H1 (cell line): ENCODE results near the gene UVRAG. TPM values are rescaled to one million over a fixed set of nuclear protein-coding genes. Genes with fewer than 3 reads are reported as not detected.

Source experiments
- CTCF ChIA-PET: fragments of 300-600 bp; sonication (Branson Sonifier 250); formaldehyde crosslinking; loops from one replicate; lab custom pipeline; 2021; ENCODE audit not compliant: partially characterized antibody; lab: Charles Lee
- POLR2A ChIA-PET: fragments of 300-600 bp; sonication (Branson Sonifier 250); formaldehyde crosslinking; loops from one replicate; lab custom pipeline; 2021; ENCODE audit warnings: inconsistent platforms; ENCODE audit not compliant: partially characterized antibody; lab: Charles Lee
- DNase-seq, 2 experiments: peaks; one replicate each; pipeline versions ENCODE4 v3.0.0 to v3.0.0-alpha.2; 2010 to 2022; ENCODE audit warnings: low spot score in 2 of 2, low read depth in 1 of 2, mixed read lengths in 1 of 2
- FAIRE-seq: peaks from 2 replicates; lab custom pipeline; 2011; peaks lifted over from hg19 to GRCh38; lab: Jason Lieb, UNC
- H2AFZ ChIP-seq: 2 replicates; pipeline ENCODE4 v1.8.1; 2012; ENCODE audit warnings: low read length, inconsistent platforms
- H2AK5ac ChIP-seq: 2 replicates; pipeline ENCODE4 v1.6.1; 2013; ENCODE audit warnings: low read depth, low read length
- H2BK120ac ChIP-seq: replicated peaks from 2 replicates; pipeline ENCODE3; 2013; ENCODE audit warnings: low read depth, low read length, inconsistent platforms
- H2BK12ac ChIP-seq: 2 replicates; pipeline ENCODE4 v1.6.1; 2013; ENCODE audit warnings: low read depth, low read length
- H2BK15ac ChIP-seq: 2 replicates; pipeline ENCODE4 v1.6.1; 2013; ENCODE audit warnings: low read length
- H2BK20ac ChIP-seq: 2 replicates; pipeline ENCODE4 v1.6.1; 2013; ENCODE audit warnings: low read length
- H2BK5ac ChIP-seq: 2 replicates; pipeline ENCODE4 v1.6.1; 2013; ENCODE audit warnings: low read depth, low read length
- H3K14ac ChIP-seq: 2 replicates; pipeline ENCODE4 v1.6.1; 2013; ENCODE audit warnings: inconsistent platforms; ENCODE audit not compliant: insufficient read length
- H3K18ac ChIP-seq: 2 replicates; pipeline ENCODE4 v1.6.1; 2013; ENCODE audit warnings: low read length; ENCODE audit errors: extremely low read depth
- H3K23ac ChIP-seq: 2 replicates; pipeline ENCODE4 v1.6.1; 2013; ENCODE audit warnings: inconsistent platforms; ENCODE audit not compliant: insufficient read length
- H3K23me2 ChIP-seq: 2 replicates; pipeline ENCODE4 v1.6.1; 2013; ENCODE audit warnings: low read depth, low read length
- H3K27ac ChIP-seq: 2 replicates; pipeline ENCODE4 v1.6.1; 2011; ENCODE audit warnings: low read depth, low read length, inconsistent platforms
- H3K27me3 ChIP-seq, 4 experiments: replicated peaks in 1 of 4; 1 replicate in 1 of 4; 2 replicates in 3 of 4; pipeline versions ENCODE4 v1.6.1 to v1.8.1; 2011 to 2013; ENCODE audit warnings: low read length in 3 of 4, mild to moderate bottlenecking in 3 of 4, inconsistent platforms in 2 of 4, mixed read lengths in 2 of 4, moderate library complexity in 1 of 4; ENCODE audit not compliant: control insufficient read depth in 3 of 4, insufficient read depth in 3 of 4; ENCODE audit errors: extremely low read depth in 1 of 4
- H3K36me3 ChIP-seq, 4 experiments: 2 replicates each; pipeline versions ENCODE4 v1.6.1 to v1.8.1; 2011 to 2013; ENCODE audit warnings: mild to moderate bottlenecking in 4 of 4, low read length in 3 of 4, moderate library complexity in 2 of 4, control low read depth in 1 of 4, inconsistent platforms in 1 of 4; ENCODE audit not compliant: insufficient read depth in 4 of 4, control insufficient read depth in 2 of 4
- H3K4ac ChIP-seq: replicated peaks from 2 replicates; pipeline ENCODE3; 2013; ENCODE audit warnings: low read length, low read depth, mixed read lengths, inconsistent platforms; ENCODE audit not compliant: insufficient read length
- H3K4me1 ChIP-seq, 4 experiments: replicated peaks in 1 of 4; 1 replicate in 1 of 4; 2 replicates in 3 of 4; pipeline versions ENCODE4 v1.6.1 to v1.8.1; 2011 to 2013; ENCODE audit warnings: low read length in 3 of 4, inconsistent platforms in 2 of 4, mixed read lengths in 1 of 4; ENCODE audit not compliant: insufficient read depth in 4 of 4, control insufficient read depth in 3 of 4
- H3K4me2 ChIP-seq, 2 experiments: 2 replicates each; pipeline versions ENCODE4 v1.6.1 to v1.8.1; 2011 to 2013; ENCODE audit warnings: low read depth in 2 of 2, low read length in 2 of 2, control low read depth in 1 of 2, inconsistent platforms in 1 of 2, mild to moderate bottlenecking in 1 of 2; ENCODE audit not compliant: insufficient read depth in 1 of 2
- H3K4me3 ChIP-seq, 4 experiments: fragments of 200-600, 300-600 bp in 1 of 4; sonication (generic), shearing (Covaris generic), sonication (Bioruptor Twin) in 1 of 4; 2 replicates each; pipeline versions ENCODE4 v1.5.1 to v1.8.1; 2011 to 2016; ENCODE audit warnings: low read length in 4 of 4, low read depth in 3 of 4, control low read depth in 2 of 4, inconsistent platforms in 2 of 4, mild to moderate bottlenecking in 2 of 4, mixed read lengths in 1 of 4, moderate library complexity in 1 of 4; ENCODE audit not compliant: insufficient read depth in 2 of 4; ENCODE audit errors: extremely low read depth in 1 of 4
- H3K56ac ChIP-seq: replicated peaks from 2 replicates; pipeline ENCODE3; 2013; ENCODE audit warnings: low read depth, mild to moderate bottlenecking, mixed read lengths, low read length, inconsistent platforms; ENCODE audit not compliant: insufficient read length
- H3K79me1 ChIP-seq: 2 replicates; pipeline ENCODE4 v1.6.1; 2013; ENCODE audit warnings: low read depth, low read length, control low read depth
- H3K79me2 ChIP-seq, 2 experiments: 2 replicates each; pipeline versions ENCODE4 v1.6.1 to v1.8.1; 2012 to 2013; ENCODE audit warnings: low read length in 2 of 2, mild to moderate bottlenecking in 2 of 2, inconsistent platforms in 1 of 2; ENCODE audit not compliant: insufficient read depth in 2 of 2, control insufficient read depth in 1 of 2
- H3K9ac ChIP-seq, 4 experiments: replicated peaks in 1 of 4; 1 replicate in 1 of 4; 2 replicates in 3 of 4; pipeline versions ENCODE4 v1.6.1 to v1.8.1; 2011 to 2013; ENCODE audit warnings: low read depth in 3 of 4, low read length in 3 of 4, control low read depth in 2 of 4, mild to moderate bottlenecking in 2 of 4, moderate library complexity in 2 of 4, inconsistent platforms in 1 of 4; ENCODE audit errors: extremely low read depth in 1 of 4
- H3K9me3 ChIP-seq, 2 experiments: 2 replicates each; pipeline versions ENCODE4 v1.6.1 to v1.8.1; 2012 to 2013; ENCODE audit warnings: mild to moderate bottlenecking in 2 of 2, moderate library complexity in 2 of 2, control low read depth in 1 of 2, inconsistent platforms in 1 of 2, low read depth in 1 of 2, low read length in 1 of 2, mixed read lengths in 1 of 2; ENCODE audit not compliant: insufficient read depth in 2 of 2
- H4K20me1 ChIP-seq, 2 experiments: replicated peaks in 1 of 2; 2 replicates each; pipeline versions ENCODE3 to v1.8.1; 2011 to 2013; ENCODE audit warnings: inconsistent platforms in 2 of 2, low read length in 2 of 2, mild to moderate bottlenecking in 1 of 2; ENCODE audit not compliant: insufficient read depth in 2 of 2, control insufficient read depth in 1 of 2
- H4K5ac ChIP-seq: 2 replicates; pipeline ENCODE4 v1.6.1; 2013; ENCODE audit warnings: low read length, low read depth, mixed read lengths, inconsistent platforms; ENCODE audit not compliant: insufficient read length
- H4K8ac ChIP-seq: 2 replicates; pipeline ENCODE4 v1.8.0; 2013; ENCODE audit warnings: mild to moderate bottlenecking, moderate library complexity, low read length, inconsistent platforms; ENCODE audit not compliant: insufficient read depth; ENCODE audit errors: extremely low read depth
- H4K91ac ChIP-seq: replicated peaks from 2 replicates; pipeline ENCODE3; 2013; ENCODE audit warnings: low read length, mixed read lengths, inconsistent platforms; ENCODE audit not compliant: insufficient read length
- ASH2L ChIP-seq: fragments of 200-600, 300-600 bp; sonication (generic); IDR thresholded peaks from one replicate; pipeline ENCODE4 v1.7.1; 2017; ENCODE audit warnings: low read length
- CBX8 ChIP-seq: fragments of 300-800, 300-1000 bp; sonication (generic); IDR thresholded peaks from 2 replicates; pipeline ENCODE4 v1.7.1; 2016; ENCODE audit warnings: low read depth, low read length, borderline replicate concordance
- CTBP2 ChIP-seq: IDR thresholded peaks from 2 replicates; pipeline ENCODE4 v1.7.0; 2011; ENCODE audit warnings: borderline replicate concordance, mild to moderate bottlenecking, moderate library complexity, mixed read lengths, low read length; ENCODE audit not compliant: insufficient read depth, insufficient read length
- EP300 ChIP-seq, 2 experiments: IDR thresholded peaks; 1 replicate in 1 of 2; 2 replicates in 1 of 2; pipeline ENCODE4 v1.6.1; 2011 to 2012; ENCODE audit warnings: low read depth in 2 of 2, low read length in 2 of 2, mild to moderate bottlenecking in 2 of 2, borderline replicate concordance in 1 of 2, inconsistent platforms in 1 of 2, moderate library complexity in 1 of 2
- HDAC6 ChIP-seq: IDR thresholded peaks from one replicate; pipeline ENCODE4 v1.7.1; 2012; ENCODE audit warnings: low read depth, mild to moderate bottlenecking, inconsistent platforms, low read length, moderate library complexity
- NRF1 ChIP-seq: IDR thresholded peaks from 2 replicates; pipeline ENCODE4 v1.6.1; 2011; ENCODE audit warnings: mild to moderate bottlenecking, low read depth, low read length, improper control_type of control experiment
- SIRT6 ChIP-seq: IDR thresholded peaks from one replicate; pipeline ENCODE4 v1.7.1; 2012; ENCODE audit warnings: low read length, inconsistent platforms
- WGBS, 2 experiments: shearing (Covaris generic) in 1 of 2; methylation state at CpG; one replicate each; pipeline versions ENCODE4 v1.1.6 to v1.1.7; 2013 to 2015; ENCODE audit warnings: low lambda C conversion rate in 2 of 2, mixed read lengths in 2 of 2, inconsistent platforms in 1 of 2, low coverage in 1 of 2, missing lambda C conversion rate in 1 of 2; ENCODE audit not compliant: insufficient replicate concordance in 2 of 2, insufficient coverage in 1 of 2, insufficient read length in 1 of 2; ENCODE audit errors: extremely low coverage in 1 of 2, missing lambda C conversion rate in 1 of 2; 5-methylcytosine and 5-hydroxymethylcytosine counted together
- polyA plus RNA-seq, 7 experiments: library from polyadenylated mRNA; depleted of rRNA in 3 of 7; stranded (reverse) in 5 of 7; unstranded in 2 of 7; fragments of >200 nt in 5 of 7; fragments of 200-250 nt in 2 of 7; gene quantifications; 1 replicate in 5 of 7; 2 replicates in 1 of 7; 4 replicates in 1 of 7; pipeline versions ENCODE4 v1.2.1 to v1.2.3, GENCODE V29; 2011 to 2013; ENCODE audit warnings: missing spikeins in 2 of 7, mixed read lengths in 2 of 7
- total RNA-seq: library from RNA; stranded (reverse); fragmentation: NEBNext Ultra II Directional; extraction: Animal tissue kit (Norgen Biotek cat#: 25700); gene quantifications from 2 replicates; pipeline ENCODE4 v1.2.1, GENCODE V29; 2021

Gene UVRAG
- total and polyA plus RNA-seq, 2 of the 8 experiments (the other 6 are each of a cell fraction or from before 2014, with no cell fraction given) = 5.5 to 14.7 TPM

GRCh38 chr11:76190376-76190775 lies 375.4 kb downstream of the UVRAG start:
- H3K56ac ChIP-seq = no peak overlapping the region
- H3K79me2 ChIP-seq = no peaks in the 10 kb centered on the region
- no peak overlapping the region for H2BK20ac ChIP-seq
- no peak overlapping the region for H2AK5ac ChIP-seq
- no peak for FAIRE-seq
- no peak overlapping the region for H2AFZ ChIP-seq
- H3K23me2 ChIP-seq = no peaks in the 10 kb centered on the region
- no peak overlapping the region for H4K91ac ChIP-seq
- no peak overlapping the region for H3K23ac ChIP-seq
- no peak overlapping the region for H2BK5ac ChIP-seq
- H3K4me1 ChIP-seq = peaks cover 0 to 10% (median 0%) of the 10 kb centered on the region in 4 experiments; a peak in 2 of 7 replicates
- no peak overlapping the region for H4K5ac ChIP-seq
- no peak for DNase-seq
- no peak overlapping the region for H3K18ac ChIP-seq
- H3K4ac ChIP-seq = peak overlapping the region; percentile 54
- ChIA-PET POLR2A (no interaction called here), CTCF (interaction anchor here (0.7 to 2.4 kb wide), 6 partner anchors 8 to 199 kb away, joined by 3 to 9 read pairs (median 3); no protein-coding TSS in a partner anchor)
- H2BK15ac ChIP-seq = no peak overlapping the region
- no peak overlapping the region for H3K14ac ChIP-seq
- no peaks in the 10 kb centered on the region for H3K79me1 ChIP-seq
- H3K9ac ChIP-seq = no peak overlapping the region
- no peak overlapping the region for H3K4me2 ChIP-seq
- no peaks in the 10 kb centered on the region for H3K27me3 ChIP-seq
- no peaks in the 10 kb centered on the region for H3K9me3 ChIP-seq
- no peaks in the 10 kb centered on the region; a peak in 1 of 8 replicates for H3K36me3 ChIP-seq
- no peak overlapping the region for H3K4me3 ChIP-seq
- 74% methylated on average over 6 of the region's 7 CpGs; no CpG with 5 or more reads in 1 of the 2 experiments for WGBS, 2 experiments
- no peak overlapping the region for H3K27ac ChIP-seq
- H2BK120ac ChIP-seq = no peak overlapping the region
- H4K20me1 ChIP-seq = no peaks in the 10 kb centered on the region
- no peak overlapping the region for H4K8ac ChIP-seq
- H2BK12ac ChIP-seq = no peak overlapping the region
- TF ChIP-seq CBX8 (no peak), NRF1 (no peak), SIRT6 (no peak), HDAC6 (no peak), CTBP2 (no peak), EP300 (IDR thresholded peaks at IDR 0.05; ENCODE audit: borderline replicate concordance in 1 of 2, low read depth in 2 of 2, low read length in 2 of 2) (no peak), ASH2L (no peak)
